GM20000 (cell line): ENCODE results near the gene TMEM125.

ENCODE experiments used
- DNase-seq: peaks from one replicate; pipeline ENCODE4 v3.0.0; 2012; ENCODE audit warnings: low spot score
- TF ChIP-seq, protein P1 (sequence below): IDR thresholded peaks from 2 replicates; pipeline ENCODE4 v1.5.1; 2012; ENCODE audit warnings: mild to moderate bottlenecking, control low read depth; ENCODE audit errors: extremely low read depth, missing control alignments

The TMEM125 gene

DNA sequence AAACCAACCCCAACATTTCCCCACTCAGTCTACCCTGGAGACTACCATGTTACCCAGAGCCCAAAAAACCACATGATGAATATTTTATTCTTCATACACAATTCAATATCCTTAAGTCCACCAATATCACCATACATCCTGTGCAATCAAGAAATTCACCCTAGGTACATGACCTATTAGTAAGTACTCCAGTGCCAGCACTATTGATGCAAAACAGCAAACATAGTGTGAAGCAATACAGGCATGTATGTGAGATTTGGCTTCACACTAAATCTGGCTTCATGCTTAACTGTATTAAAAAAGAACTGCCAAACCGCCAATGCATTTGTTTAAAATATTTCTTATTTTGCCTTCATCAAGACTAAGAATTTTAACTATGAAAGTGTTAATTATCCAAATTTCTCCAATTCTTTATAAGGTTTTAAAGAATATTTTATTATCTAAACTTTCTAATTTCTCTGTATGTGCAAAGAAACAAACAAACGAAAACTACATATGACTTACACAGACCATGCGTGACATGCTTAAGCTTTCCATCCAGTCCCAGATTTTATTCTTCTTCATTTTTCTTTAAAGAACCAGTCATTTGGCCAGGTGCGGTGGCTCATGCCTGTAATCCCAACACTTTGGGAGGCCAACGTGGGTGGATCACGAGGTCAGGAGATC, 22.4 kb upstream of the TMEM125 start:
- TF ChIP-seq, protein P1, sequence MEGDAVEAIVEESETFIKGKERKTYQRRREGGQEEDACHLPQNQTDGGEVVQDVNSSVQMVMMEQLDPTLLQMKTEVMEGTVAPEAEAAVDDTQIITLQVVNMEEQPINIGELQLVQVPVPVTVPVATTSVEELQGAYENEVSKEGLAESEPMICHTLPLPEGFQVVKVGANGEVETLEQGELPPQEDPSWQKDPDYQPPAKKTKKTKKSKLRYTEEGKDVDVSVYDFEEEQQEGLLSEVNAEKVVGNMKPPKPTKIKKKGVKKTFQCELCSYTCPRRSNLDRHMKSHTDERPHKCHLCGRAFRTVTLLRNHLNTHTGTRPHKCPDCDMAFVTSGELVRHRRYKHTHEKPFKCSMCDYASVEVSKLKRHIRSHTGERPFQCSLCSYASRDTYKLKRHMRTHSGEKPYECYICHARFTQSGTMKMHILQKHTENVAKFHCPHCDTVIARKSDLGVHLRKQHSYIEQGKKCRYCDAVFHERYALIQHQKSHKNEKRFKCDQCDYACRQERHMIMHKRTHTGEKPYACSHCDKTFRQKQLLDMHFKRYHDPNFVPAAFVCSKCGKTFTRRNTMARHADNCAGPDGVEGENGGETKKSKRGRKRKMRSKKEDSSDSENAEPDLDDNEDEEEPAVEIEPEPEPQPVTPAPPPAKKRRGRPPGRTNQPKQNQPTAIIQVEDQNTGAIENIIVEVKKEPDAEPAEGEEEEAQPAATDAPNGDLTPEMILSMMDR: no peak
- DNase-seq: no peak

DNA sequence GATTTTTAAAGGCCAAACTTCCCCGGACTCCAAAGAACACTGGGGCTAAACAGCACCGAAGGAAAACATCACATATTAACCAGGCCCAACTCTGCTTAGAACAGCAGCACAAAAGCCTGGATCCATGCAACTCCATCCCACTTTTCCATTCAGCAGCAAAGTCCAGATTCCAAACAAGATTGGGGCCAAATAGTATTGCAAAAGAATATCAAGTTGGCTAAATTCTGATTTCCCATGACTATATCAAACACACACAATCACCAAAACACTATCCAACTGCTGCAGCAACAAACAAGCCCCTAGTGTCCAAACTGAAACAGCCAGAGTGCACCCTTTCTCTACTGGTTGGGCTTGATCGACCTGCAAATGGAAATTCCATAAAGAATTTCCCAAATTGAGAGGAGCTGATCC, 19.4 kb upstream of the TMEM125 start:
- no peak for DNase-seq
- TF ChIP-seq, protein P1: no peak

DNA sequence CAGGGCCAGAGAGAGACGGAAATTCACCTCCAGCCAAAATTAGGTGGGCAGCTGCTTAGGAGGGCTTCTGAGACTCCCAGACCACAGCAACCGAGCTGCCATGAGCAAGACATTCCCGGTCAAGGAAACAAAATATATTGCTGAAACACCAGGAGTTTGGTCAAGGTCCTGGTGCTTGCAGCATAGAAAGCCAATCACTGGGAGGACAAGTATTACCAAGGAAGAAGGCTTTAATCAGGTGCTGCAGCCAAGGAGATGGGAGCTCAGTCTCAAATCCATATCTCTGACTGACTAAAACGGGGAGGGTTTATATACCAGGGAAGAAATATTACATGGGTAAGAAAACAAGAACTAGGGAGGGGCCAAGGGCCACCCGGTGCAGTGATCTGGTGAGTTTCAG, 18.8 kb upstream of the TMEM125 start:
- TF ChIP-seq, protein P1: no peak
- no peak for DNase-seq

GRCh38 chr1:43252225-43252624, 17.6 kb upstream of the TMEM125 start:
- DNase-seq: no peak
- TF ChIP-seq, protein P1: no peak

DNA sequence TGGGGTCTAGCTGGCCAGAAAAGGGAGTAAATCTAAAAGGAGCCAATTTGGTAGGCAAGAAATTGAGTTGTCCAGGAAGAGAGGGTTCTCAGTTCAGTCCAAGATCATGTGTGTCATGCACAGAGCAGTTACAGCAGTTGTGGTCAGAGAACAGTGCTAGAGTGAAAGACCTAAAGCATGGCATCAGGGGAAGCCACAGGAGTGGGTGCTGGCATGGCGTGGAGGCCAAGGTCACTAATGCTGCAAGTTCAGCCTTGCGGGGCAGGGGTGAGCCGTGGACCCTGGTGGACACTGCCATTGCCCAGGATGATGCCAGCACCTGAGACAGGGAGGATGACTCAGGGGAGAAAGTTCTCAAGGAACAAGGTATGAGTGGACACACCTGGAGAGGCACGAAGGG, 16.6 kb upstream of the TMEM125 start:
- TF ChIP-seq, protein P1: no peak
- DNase-seq: no peak

DNA sequence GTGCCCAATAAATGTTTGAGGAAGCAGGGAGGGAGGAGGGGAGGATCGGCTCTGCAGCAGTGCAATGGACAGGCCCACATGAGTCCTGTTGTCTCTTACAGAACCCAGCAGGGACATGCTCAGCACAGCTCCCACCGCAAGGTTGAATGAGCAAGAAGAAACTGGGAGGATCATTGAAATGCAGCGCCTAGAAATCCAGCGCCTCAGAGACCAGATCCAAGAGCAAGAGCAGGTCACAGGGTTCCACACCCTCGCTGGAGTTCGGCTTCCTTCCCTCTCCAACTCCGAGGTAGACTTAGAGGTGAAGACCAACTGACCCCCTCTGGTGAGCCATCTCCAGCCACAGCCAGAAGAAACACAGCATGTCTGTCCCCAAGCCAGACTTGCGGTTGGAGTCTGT, 15.9 kb upstream of the TMEM125 start:
- TF ChIP-seq, protein P1: no peak
- no peak for DNase-seq

- TF ChIP-seq, protein P1: no peak
- no peak for DNase-seq
These were observed 14.2 kb upstream of the TMEM125 start for GRCh38 chr1:43255438-43256210.
